OCI-LY3 (cell line): ENCODE results near the gene PHACTR3.

ENCODE experiments used
- CTCF ChIP-seq: fragments of 200-600, 300-600 bp; sonication (generic); IDR thresholded peaks from 2 replicates; pipeline ENCODE4 v1.5.1; 2014; ENCODE audit warnings: antibody characterized with exemption, low read length, low read depth
- EZH2phosphoT487 ChIP-seq: fragments of 200-600 bp; shearing (Covaris generic); IDR thresholded peaks from 2 replicates; pipeline ENCODE4 v1.6.1; 2018; ENCODE audit warnings: antibody characterized with exemption, mixed run types, low read depth

GRCh38 chr20:59794555-59794954 lies 190.2 kb downstream of the PHACTR3 start:
- no peak for TF ChIP-seq CTCF
- TF ChIP-seq EZH2phosphoT487 = no peak
